GM12892 (cell line): ENCODE data around the gene OR2T34.

ENCODE experiments used
- POLR2A ChIP-seq: IDR thresholded peaks from 2 replicates; pipeline ENCODE4 v1.6.1; 2011; ENCODE audit warnings: low read depth, low read length, control low read depth
- POLR2AphosphoS5 ChIP-seq: IDR thresholded peaks from 2 replicates; pipeline ENCODE4 v1.6.1; 2011; ENCODE audit warnings: low read depth, low read length, control low read depth

- TF ChIP-seq POLR2AphosphoS5 (no peak), POLR2A (no peak)
These were observed 14.8 kb upstream of the OR2T34 start for GRCh38 chr1:248589334-248589733.
